GM19438 (cell line): ENCODE data around the gene ACTRT1.

Experiments used
- ATAC-seq: cut with Tn5 transposase; IDR thresholded peaks from one replicate; pipeline ENCODE4 v1.9.1; 2021; ENCODE audit warnings: low read depth; ENCODE audit not compliant: unreplicated experiment

ACTRT1 gene

DNA sequence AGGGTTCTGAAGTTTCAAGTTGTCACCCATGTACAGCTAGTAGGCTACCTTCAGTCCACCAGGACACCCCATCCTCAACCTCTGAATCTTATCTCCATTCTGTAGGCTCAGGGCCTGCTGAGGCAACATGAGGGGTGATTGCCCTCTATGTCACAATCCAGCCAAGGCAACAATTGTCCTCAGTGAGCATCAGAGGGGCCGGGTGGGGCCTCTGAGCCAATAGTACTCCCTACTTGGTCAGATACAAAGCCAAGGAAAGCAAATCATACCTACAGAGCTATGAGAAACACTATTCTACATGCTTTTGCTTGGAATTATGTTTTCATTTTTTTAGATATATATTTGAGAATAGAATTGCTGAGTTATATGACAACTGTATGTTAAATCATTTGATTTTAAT lies at the start of gene ACTRT1:
TSS of gene ACTRT1 (minus strand) at position 101 of the 400 bp plus-strand sequence. CDS start 197 bp downstream, outside the sequence.
- no peak for ATAC-seq

DNA sequence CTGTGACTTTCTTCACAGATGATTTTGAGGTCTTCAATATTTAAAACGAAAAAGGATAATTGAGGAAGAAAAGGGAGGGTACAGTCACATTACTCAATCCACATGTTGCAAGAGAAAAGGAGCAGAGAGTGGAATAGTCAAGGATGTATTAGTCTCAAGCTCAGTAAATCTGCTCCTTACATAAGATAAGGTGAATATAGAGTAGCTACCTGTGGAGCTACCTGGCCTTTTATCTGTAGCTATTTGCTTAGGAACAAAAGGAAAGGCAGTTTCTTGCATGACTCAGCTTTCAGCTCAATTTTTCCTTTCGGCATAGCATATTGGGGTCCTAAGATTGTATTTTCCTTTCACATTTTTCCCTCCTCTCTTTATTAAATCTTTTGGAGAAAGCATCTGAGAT lies 26.3 kb upstream of the ACTRT1 start:
- no peak for ATAC-seq

DNA sequence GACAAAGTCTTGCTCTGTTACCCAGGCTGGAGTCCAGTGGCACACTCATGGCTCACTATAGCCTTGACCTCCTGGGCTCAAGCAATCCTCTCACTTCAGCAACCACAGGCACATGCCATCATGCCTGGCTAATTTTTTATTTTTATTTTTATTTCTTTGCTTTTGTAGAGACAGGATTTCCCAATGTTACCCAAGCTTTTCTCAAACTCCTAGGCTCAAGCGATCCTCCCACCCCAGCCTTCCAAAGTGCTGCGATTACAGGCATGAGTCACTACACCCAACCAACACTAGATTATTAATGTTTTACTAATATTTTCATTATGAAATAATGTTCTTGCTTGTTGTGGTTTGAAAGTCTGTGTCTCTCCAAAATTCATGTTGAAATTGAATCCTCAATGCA lies 5.2 kb upstream of the ACTRT1 start:
- no peak for ATAC-seq

DNA sequence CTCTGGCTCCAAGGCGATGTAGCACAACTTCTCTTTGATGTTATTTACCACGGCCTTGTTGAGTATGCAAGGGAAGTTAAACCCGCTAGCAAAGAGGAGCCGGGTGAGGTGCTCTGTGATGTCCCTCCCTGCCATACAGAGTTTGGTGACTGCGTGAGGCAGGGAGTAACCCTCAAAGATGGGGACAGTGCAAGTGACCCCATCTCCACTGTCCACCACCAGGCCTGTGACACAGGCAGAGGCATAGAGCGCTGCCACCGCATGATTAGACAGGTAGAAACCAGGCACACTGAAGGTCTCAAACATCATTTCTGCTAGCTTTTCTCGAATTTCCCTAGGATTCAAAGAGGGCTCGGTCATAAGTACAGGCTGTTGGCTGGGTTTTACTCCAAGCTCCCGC lies 677 bp downstream of the ACTRT1 start:
- no peak for ATAC-seq

DNA sequence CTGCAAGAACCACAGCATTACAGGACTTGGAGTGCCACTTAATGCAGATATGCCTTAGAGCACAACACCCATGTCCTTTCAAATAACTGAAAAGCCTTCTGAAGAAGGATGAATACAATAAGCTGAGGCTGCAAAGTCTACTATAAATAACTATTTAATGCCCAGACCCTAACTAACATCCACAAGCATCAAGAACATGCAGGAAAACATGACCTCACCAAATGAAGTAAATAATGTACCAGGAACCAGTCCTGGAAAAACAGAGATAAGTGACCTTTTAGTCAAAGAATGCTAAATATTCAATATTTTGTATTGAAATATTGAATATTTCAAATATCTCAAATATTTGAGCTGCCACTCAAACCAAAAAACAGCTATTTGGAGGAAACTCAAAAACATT lies 16.9 kb downstream of the ACTRT1 start:
- ATAC-seq = no peak

DNA sequence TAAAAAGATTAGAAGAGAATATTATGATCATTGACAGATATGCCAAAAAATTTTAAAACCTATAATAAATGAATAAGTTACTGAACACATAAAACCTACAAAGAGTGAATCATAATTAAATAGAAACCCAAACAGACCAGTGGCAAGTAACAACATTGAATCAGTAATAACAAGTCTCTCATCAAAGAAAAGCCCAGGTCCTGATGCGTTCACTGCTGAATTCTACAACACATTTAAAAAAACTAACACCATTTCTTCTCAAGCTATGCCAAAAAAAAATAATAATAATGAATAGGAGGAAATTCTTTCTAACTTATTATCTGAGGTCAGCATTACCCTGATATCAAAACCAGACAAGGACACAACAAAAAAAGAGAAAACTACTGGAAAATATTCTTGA lies 30.6 kb downstream of the ACTRT1 start:
- no peak for ATAC-seq

DNA sequence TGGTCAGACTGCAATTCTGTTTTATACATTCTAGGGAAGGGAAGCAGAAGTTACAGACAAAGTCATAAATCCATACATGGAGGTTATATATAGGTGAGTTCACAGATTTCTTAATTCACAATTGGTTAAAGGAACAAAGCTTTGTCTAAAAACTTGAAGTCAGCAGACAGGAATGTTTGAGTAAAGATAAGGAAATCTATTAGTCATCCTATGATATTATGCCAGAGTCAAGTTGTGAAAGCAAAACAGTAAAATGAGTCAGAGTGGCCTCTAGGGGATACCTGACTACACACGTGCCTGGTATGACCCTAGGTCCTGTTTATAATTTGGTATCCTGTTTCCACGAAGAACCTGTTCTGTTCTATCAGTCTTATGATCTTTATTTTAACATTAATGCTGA lies 31.5 kb downstream of the ACTRT1 start:
- no peak for ATAC-seq

DNA sequence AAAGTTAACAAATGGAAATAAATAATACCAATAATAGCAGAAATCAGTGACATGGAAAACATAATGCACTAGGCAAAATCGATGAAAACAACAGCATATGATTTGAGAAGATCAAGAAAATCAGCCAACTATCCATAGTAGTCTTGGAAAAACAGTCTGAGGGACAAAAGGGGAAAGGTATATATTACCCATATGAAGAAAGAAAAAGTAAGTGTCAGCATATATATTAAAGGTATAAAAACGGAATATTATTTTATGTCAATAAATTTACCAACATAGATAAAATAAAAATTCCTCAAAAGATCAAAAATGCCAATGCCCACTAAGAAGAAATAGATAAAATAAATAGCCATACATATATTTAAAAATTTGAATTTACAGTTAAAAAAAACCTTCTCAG lies 33.0 kb downstream of the ACTRT1 start:
- no peak for ATAC-seq

DNA sequence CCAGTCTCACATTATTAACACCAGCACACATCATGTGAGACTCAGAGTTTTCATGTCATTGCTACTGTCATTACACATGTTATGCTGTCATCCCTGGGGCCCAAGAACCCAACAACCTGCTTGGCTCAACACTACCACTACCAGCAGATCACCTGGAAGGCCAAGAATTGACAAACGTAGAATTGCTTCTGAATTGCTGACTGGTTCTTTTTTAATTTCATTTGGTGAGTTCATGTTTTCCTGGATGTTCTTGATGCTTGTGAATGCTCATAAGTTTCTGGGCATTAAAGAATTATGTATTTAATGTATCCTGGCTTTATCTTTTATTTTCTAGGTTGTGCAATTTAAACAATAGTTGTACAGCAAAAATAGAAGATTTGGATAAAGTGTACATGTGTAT lies 40.2 kb downstream of the ACTRT1 start:
- no peak for ATAC-seq

DNA sequence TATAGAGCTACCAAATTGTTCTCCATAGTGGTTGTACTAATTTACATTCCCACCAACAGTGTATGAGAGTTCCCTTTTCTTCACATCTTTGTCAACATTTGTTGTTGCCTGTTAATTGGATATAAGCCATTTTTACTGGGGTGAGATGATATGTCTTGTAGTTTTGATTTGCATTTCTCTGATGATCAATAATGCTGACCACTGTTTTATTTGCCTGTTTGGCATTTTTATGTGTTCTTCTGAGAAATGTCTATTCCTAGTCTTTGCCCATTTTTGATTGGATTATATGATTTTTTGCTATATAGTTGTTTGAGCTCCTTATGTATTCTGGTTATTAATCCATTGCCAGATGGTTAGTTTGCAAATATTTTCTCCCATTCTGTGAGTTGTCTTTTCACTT lies 44.3 kb downstream of the ACTRT1 start:
- ATAC-seq = no peak
